Brain pericyte (primary cell): Measurements from ENCODE around the gene POLE.

Experiments used
- DNase-seq: peaks from one replicate; pipeline ENCODE4 v3.0.0-alpha.2; 2012; ENCODE audit warnings: low read depth, low spot score

POLE gene

GRCh38 chr12:132686825-132687210 is 324 bp downstream of the POLE start:
- DNase-seq = no peak

DNA sequence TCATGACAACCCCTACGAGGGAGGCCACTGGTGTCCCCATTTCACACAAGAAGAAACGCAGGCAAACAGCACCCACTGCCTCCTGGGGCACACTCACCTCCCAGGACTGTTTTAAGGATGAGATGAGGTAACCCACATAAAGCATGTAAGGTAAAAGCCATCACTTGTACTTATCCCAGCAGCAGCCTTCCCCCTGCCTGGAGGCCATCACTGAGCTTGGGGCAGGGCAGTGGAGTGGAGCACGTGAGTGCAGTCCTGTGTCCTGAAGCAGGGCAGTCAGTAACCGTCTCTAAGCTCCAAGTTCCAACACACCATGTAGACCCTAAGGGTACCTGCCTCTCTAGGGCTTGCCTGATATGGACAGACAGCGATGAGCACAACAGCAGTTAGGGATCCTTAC is 1.7 kb downstream of the POLE start:
- DNase-seq = no peak

- DNase-seq = no peak
Measured at GRCh38 chr12:132677492-132677891, 9.7 kb downstream of the POLE start.

GRCh38 chr12:132675757-132676432 is 11.2 kb downstream of the POLE start:
- no peak for DNase-seq

DNA sequence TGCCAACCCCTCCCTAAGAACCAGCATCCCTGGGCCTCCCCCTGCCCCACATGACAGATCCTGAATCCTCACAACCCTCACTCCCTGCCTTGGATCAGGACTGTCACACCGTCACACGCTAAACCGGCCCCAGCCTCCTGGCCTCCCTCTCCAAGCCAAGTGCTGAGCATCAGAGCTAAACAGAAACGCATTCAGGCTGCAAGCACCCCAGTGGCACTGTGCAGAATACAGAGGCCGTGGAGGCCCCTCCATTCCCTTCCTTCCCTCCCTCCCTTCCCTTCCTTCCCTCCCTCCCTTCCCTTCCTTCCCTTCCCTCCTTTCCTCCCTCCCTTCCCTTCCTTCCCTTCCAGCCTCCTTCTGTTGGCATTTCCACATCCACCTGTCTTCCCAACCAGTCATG is 12.6 kb downstream of the POLE start:
- DNase-seq = no peak

GRCh38 chr12:132673288-132674179 is 13.6 kb downstream of the POLE start:
- DNase-seq = no peak

DNA sequence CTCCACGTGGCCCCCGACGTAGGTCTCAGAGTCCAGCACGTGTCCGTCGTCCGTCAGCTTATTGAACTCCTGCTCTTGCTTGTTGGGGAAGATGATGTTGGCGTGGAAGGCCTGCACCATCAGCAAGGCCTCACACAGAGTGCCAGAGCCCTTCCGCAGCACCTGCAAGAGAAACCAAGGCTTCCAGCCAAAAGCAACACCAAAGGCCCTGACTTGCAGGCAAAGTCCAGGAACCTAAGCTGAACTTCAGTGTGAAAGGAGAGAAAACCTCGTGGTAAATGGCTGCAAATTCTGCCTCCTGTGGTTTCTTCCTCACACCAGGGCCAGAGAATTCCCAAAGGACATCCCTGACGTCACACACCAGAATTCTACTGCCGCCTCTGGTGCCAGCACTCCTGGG is 14.5 kb downstream of the POLE start:
- DNase-seq = no peak

DNA sequence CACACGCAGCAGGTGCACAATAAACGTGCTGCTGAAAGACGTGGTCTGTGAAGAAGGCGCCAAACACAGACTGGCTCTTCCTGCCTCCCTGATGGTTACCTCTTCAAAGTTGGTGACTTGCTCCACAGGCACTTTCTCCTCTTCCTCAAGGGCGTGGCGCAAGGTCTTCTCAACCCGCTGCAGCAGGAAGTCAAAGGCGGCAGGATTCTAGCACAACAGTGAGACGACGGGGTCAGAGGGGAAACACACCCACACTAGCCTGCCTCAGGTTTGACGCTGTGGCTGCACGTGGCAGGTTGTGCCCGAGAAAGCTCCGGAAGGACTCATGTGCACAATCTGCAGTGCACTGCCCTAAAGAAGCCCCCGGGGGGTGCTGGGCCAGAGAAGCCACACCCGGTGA is 15.0 kb downstream of the POLE start:
- DNase-seq = no peak

GRCh38 chr12:132669166-132669879 is 17.8 kb downstream of the POLE start:
- DNase-seq = no peak

DNA sequence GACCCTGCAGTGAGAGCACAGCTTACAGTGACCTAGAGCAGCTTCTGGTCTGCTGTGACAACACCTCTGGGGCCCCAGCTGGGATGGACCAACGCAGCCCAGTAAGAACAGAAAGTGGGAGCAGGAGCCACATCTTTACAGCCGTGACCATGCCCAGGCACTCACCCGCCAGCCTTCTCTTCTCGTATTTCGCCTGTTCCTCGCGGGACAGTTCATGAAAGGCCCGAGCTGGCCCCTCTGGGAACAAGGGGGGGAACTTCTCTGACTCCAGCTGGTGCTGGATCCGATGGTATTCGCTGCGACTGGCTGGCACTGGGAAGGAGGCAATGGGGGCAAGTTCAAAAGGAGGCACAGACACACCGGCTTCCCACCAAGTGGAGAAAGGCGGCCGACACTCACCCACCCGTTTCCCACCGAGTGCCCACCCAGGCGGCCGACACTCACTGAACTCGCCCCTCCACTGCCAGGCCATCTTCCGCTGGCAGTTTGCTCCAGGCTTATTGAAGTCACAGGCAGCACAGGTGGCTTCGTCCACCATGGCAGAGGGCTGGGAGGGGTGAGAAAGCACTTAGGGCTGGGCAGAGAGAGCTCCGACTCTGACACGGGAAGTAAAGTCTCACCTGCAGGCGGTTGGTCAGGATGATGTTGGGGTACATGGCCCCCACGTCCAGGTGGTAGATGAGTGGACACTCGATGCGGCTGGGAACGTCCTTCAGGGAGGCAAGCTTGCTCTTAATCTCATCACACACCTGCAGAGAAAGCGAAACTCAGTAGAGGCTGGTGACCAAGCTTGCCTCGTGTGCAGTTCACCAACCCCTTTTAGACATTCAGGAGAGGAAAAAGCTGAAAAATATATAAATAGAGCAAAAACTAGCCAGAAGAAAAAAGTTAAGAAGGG is 18.7 kb downstream of the POLE start:
- no peak for DNase-seq

DNA sequence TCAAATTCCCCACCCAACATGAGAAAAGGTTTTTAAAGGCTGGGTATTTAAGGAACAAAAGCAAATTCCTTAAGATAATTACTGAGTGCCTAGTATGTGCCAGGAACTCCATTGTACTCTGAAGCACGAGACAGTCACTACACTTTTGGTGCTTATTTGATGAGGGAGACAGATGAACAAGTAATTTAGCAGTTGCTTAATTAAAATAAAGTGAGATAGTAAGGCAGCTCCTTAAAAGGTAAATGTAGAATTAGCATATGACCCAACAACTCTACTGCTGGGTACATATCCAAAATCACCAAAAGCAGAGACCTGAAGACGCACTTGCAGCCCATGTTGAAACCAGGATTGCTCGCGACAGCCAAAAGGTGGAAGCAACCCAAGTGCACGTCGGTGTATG is 21.3 kb downstream of the POLE start:
- DNase-seq = no peak

- no peak for DNase-seq
Measured at GRCh38 chr12:132665149-132665491, 22.0 kb downstream of the POLE start.

- no peak for DNase-seq
Measured at GRCh38 chr12:132664206-132665148, 22.7 kb downstream of the POLE start.

GRCh38 chr12:132662901-132663755 is 24.0 kb downstream of the POLE start:
- DNase-seq = no peak

DNA sequence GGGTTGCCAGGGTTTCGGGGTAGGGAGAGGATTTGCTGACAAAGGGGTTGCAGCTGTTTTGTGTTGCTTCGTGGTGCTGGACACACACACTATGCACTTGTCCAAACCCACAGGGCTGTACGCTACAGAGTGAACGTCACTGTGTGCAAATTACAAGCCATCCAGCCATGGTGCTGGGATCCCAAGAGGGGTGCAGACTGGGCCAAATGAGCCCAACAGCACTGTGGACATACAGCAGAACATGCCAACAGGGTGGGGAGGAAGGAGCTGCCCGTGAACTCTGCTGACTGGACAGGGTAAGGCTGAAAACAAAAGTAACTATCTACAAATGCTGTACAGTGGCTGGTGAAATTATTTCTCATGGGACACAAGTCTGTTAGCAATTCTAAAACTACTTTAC is 25.2 kb downstream of the POLE start:
- no peak for DNase-seq

DNA sequence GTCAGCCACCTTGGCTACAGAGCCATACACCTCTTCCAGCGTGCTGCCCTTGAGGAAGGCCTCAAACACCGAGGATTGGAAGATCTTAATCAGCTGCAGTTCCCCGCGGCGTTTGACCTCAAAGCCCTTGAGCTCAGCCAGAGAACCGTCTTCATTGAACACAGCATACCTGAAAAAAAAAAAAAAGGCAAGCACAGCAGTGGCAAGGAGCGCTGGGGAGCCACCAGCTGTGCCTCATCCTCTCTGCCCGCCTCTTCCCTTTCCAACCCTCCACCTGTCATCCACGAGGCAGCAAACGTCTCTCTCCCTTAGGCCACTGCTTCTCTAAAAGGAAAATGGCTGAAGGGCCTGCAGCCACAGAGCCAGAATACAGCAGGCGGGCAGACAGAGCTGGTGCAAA is 26.1 kb downstream of the POLE start:
- no peak for DNase-seq

DNA sequence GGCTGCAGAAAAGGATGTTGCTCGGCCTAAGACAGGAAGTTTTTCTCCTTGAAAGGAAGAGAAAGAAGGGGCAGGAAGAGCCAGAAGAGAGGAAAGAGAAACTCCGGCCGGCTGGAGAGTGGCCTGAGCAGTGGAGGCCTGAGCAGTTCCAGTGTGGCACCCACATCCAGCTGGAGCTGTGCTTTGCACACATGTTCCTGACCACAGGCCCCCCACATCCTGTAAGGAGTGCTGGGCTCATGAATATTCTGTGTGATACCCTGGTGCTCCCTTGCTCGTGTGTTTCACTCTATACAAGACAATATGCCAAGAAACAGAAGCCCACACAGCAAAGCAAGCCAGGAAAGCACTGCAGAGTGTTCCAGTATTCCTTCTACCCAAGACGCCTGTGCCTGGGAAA is 27.1 kb downstream of the POLE start:
- no peak for DNase-seq

GRCh38 chr12:132659146-132659545 is 28.0 kb downstream of the POLE start:
- DNase-seq = no peak

- no peak for DNase-seq
Measured at GRCh38 chr12:132658149-132658894, 28.8 kb downstream of the POLE start.
